Right lobe of liver (tissue), 4 donors: ENCODE results near the gene NETO2.

Experiments used
- CTCF ChIP-seq, 4 donors: fragments of 200-600 bp in 3 of 4; fragments of 450-650 bp in 1 of 4; IDR thresholded peaks; one replicate each; pipeline versions ENCODE4 v1.5.1 to v1.8.0; 2016 to 2022; ENCODE audit warnings: antibody characterized with exemption in 4 of 4, mild to moderate bottlenecking in 2 of 4
- POLR2A ChIP-seq: fragments of 450-650 bp; IDR thresholded peaks from one replicate; pipeline ENCODE4 v1.6.1; 2017; ENCODE audit warnings: antibody characterized with exemption, mild to moderate bottlenecking
- donor health status: DM: no; HTN: no; CAD: no.
- donor health status: DM: no; HTN: no; CAD: no.
- donor health status: DM: no; HTN: yes; CAD: no.

GRCh38 chr16:47058295-47059086, 85.3 kb downstream of the NETO2 start:
- TF ChIP-seq CTCF (IDR thresholded peaks at IDR 0.05) (no peak), POLR2A (no peak)
